Panc1 (cell line): ENCODE data around the gene PUS1. TPM values are rescaled to one million over a fixed set of nuclear protein-coding genes. Genes with fewer than 3 reads are reported as not detected.

Experiments
- ATAC-seq: fragments of 200-7000 bp; cut with Tn5 transposase; 2 replicates; pipeline ENCODE4 v1.9.1; 2020; ENCODE audit warnings: mild to moderate bottlenecking, moderate library complexity
- BruUV-seq: library from RNA; stranded (reverse); fragments of 400-500 nt; replicated peaks from 2 replicates; lab custom pipeline; 2021; lab: Mats Ljungman, UMichigan
- CTCF ChIA-PET: fragments of 300-600 bp; sonication (Branson Sonifier 250); formaldehyde crosslinking; loops from one replicate; lab custom pipeline; 2022; ENCODE audit warnings: antibody characterized with exemption; lab: Charles Lee
- POLR2A ChIA-PET: fragments of 300-600 bp; sonication (Branson Sonifier 250); formaldehyde crosslinking; loops from one replicate; lab custom pipeline; 2022; ENCODE audit warnings: antibody characterized with exemption; lab: Charles Lee
- DNase-seq: peaks from one replicate; pipeline ENCODE4 v3.0.0-alpha.2; 2010; ENCODE audit warnings: low read depth, low spot score
- H3K27ac ChIP-seq: 2 replicates; pipeline ENCODE4 v1.5.1; 2011; ENCODE audit warnings: mild to moderate bottlenecking, low read length, inconsistent platforms
- H3K27me3 ChIP-seq: fragments of 200-500 bp; sonication (Bioruptor generic); 2 replicates; pipeline ENCODE4 v1.6.0; 2014; ENCODE audit warnings: low read length, inconsistent platforms; ENCODE audit not compliant: control insufficient read depth, insufficient read depth
- H3K36me3 ChIP-seq: fragments of 200-500 bp; sonication (Bioruptor generic); 2 replicates; pipeline ENCODE4 v1.5.1; 2014; ENCODE audit warnings: inconsistent platforms, mild to moderate bottlenecking, low read length, moderate library complexity; ENCODE audit not compliant: control insufficient read depth, insufficient read depth
- H3K4me1 ChIP-seq: 2 replicates; pipeline ENCODE4 v1.5.1; 2011; ENCODE audit warnings: inconsistent platforms, mild to moderate bottlenecking, low read length, moderate library complexity; ENCODE audit not compliant: control insufficient read depth, insufficient read depth
- H3K4me3 ChIP-seq, 2 experiments: 2 replicates each; pipeline ENCODE4 v1.5.1; 2011 to 2012; ENCODE audit warnings: low read depth in 2 of 2, low read length in 2 of 2, mild to moderate bottlenecking in 2 of 2, inconsistent platforms in 1 of 2, moderate library complexity in 1 of 2
- H3K9me3 ChIP-seq: fragments of 200-500 bp; sonication (Bioruptor generic); 2 replicates; pipeline ENCODE4 v1.5.1; 2014; ENCODE audit warnings: low read depth, mild to moderate bottlenecking, inconsistent platforms, low read length, moderate library complexity; ENCODE audit not compliant: control insufficient read depth, insufficient read depth
- POLR2AphosphoS5 ChIP-seq: IDR thresholded peaks from 2 replicates; pipeline ENCODE4 v1.6.1; 2012; ENCODE audit warnings: mild to moderate bottlenecking, low read depth, low read length, moderate library complexity
- REST ChIP-seq, 2 experiments: IDR thresholded peaks; 2 replicates each; pipeline ENCODE4 v1.6.1; 2011 to 2012; ENCODE audit warnings: low read depth in 2 of 2, control low read depth in 1 of 2, low read length in 1 of 2, mild to moderate bottlenecking in 1 of 2, moderate library complexity in 1 of 2; ENCODE audit not compliant: insufficient read depth in 1 of 2
- SIN3A ChIP-seq: IDR thresholded peaks from 2 replicates; pipeline ENCODE4 v1.6.1; 2012; ENCODE audit warnings: low read depth, mild to moderate bottlenecking, low read length, moderate library complexity, borderline replicate concordance; ENCODE audit not compliant: insufficient read depth
- TCF7L2 ChIP-seq: IDR thresholded peaks from 2 replicates; pipeline ENCODE4 v1.6.1; 2011; ENCODE audit warnings: mild to moderate bottlenecking, low read depth, low read length, inconsistent platforms
- in situ Hi-C: cut with HindIII; loops from 2 replicates; pipeline ENCODE4 v1.10.0; 2016; ENCODE audit warnings: low sequenced_read_pairs, low pct_unique_long_range_greater_than_20kb
- intact Hi-C: fragments of 100-400 bp; cut with micrococcal nuclease; formaldehyde crosslinking; loops from one replicate; pipeline ENCODE4 v1.10.0; 2022; ENCODE audit not compliant: unreplicated experiment
- total RNA-seq: library from RNA; stranded (reverse); gene quantifications from one replicate; pipeline ENCODE4 v1.2.1, GENCODE V29; 2021; ENCODE audit not compliant: unreplicated experiment
- TF ChIP-seq, protein P1 (sequence below): fragments of 450-650 bp; IDR thresholded peaks from 2 replicates; pipeline ENCODE4 v1.5.1; 2017; ENCODE audit warnings: mild to moderate bottlenecking

Gene PUS1
- total RNA-seq, 1 experiment from 2014 or later = 108 TPM

- TF ChIP-seq, protein P1, sequence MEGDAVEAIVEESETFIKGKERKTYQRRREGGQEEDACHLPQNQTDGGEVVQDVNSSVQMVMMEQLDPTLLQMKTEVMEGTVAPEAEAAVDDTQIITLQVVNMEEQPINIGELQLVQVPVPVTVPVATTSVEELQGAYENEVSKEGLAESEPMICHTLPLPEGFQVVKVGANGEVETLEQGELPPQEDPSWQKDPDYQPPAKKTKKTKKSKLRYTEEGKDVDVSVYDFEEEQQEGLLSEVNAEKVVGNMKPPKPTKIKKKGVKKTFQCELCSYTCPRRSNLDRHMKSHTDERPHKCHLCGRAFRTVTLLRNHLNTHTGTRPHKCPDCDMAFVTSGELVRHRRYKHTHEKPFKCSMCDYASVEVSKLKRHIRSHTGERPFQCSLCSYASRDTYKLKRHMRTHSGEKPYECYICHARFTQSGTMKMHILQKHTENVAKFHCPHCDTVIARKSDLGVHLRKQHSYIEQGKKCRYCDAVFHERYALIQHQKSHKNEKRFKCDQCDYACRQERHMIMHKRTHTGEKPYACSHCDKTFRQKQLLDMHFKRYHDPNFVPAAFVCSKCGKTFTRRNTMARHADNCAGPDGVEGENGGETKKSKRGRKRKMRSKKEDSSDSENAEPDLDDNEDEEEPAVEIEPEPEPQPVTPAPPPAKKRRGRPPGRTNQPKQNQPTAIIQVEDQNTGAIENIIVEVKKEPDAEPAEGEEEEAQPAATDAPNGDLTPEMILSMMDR = no peak
- TF ChIP-seq SIN3A (no peak), REST (IDR thresholded peaks at IDR 0.05; ENCODE audit: insufficient read depth in 1 of 2, low read depth in 2 of 2, low read length in 1 of 2) (no peak), POLR2AphosphoS5 (no peak), TCF7L2 (no peak)
- ATAC-seq (peak; percentile 1), DNase-seq (no peak)
- no peaks in the 10 kb centered on the region for H3K9me3 ChIP-seq
- in situ Hi-C loops = no loop called here
- H3K27me3 ChIP-seq = no peaks in the 10 kb centered on the region
- no peaks in the 10 kb centered on the region for H3K36me3 ChIP-seq
- peak overlapping the region in 1 of 2 experiments; percentile 25; a peak in 2 of 4 replicates for H3K4me3 ChIP-seq
- ChIA-PET POLR2A (no interaction called here), CTCF (no interaction called here)
- 0 out of 2 replicates have a peak, but pooled peaks cover 4% of the 10 kb centered on the region for H3K4me1 ChIP-seq
- intact Hi-C loops = no loop called here
- H3K27ac ChIP-seq = peak overlapping the region; percentile 2; the same call in 1 of the 2 replicates
- BruUV-seq = no TSS peak
Measured at GRCh38 chr12:131893605-131894312, 35.3 kb upstream of the PUS1 start.

- TF ChIP-seq REST (IDR thresholded peaks at IDR 0.05; ENCODE audit: insufficient read depth in 1 of 2, low read depth in 2 of 2, low read length in 1 of 2) (no peak), POLR2AphosphoS5 (peak; percentile 90), SIN3A (peak; percentile 73; the same call in 1 of the 2 replicates)
- Histone ChIP-seq H3K27ac (peak within 1 kb of the TSS; percentile 73), H3K4me3 (peak within 1 kb of the TSS; percentile 70 to 82), H3K36me3 (no peaks in the 10 kb centered on the region), H3K9me3 (no peaks in the 10 kb centered on the region), H3K4me1 (0 out of 2 replicates have a peak, but pooled peaks cover 4% of the 10 kb centered on the region), H3K27me3 (no peaks in the 10 kb centered on the region)
- no peak for DNase-seq
- intact Hi-C loops (no loop called here), in situ Hi-C loops (no loop called here)
- peak; percentile 91 for ATAC-seq
- no TSS peak for BruUV-seq
- ChIA-PET CTCF (no interaction called here), POLR2A (no interaction called here)
Measured at GRCh38 chr12:131894313-131894860, 34.7 kb upstream of the PUS1 start, which contains the start of gene ULK1. ULK1 (plus strand) TSS chr12:131894622; CDS start chr12:131895002, 380 bp downstream.
